ENCODE data around the gene MRGPRG.

The MRGPRG gene

GRCh38 chr11:3206922-3207204 is 11.8 kb downstream of the MRGPRG start:
- DNase-seq, result no peak

- no peak for DNase-seq
Observed at GRCh38 chr11:3206156-3206921, 12.3 kb downstream of the MRGPRG start.

- no peak for DNase-seq
Observed at GRCh38 chr11:3205261-3206155, 13.1 kb downstream of the MRGPRG start.

- no peak for DNase-seq
Observed at GRCh38 chr11:3204141-3205015, 14.2 kb downstream of the MRGPRG start.

GRCh38 chr11:3203221-3204043 is 15.2 kb downstream of the MRGPRG start:
- DNase-seq, result no peak

- DNase-seq, result no peak
Observed at GRCh38 chr11:3202759-3203158, 15.9 kb downstream of the MRGPRG start.

- no peak for DNase-seq
Observed at GRCh38 chr11:3202305-3202704, 16.3 kb downstream of the MRGPRG start.

GRCh38 chr11:3201677-3202181 is 16.9 kb downstream of the MRGPRG start:
- no peak for DNase-seq

- no peak for DNase-seq
Observed at GRCh38 chr11:3201112-3201581, 17.5 kb downstream of the MRGPRG start.

- no peak for DNase-seq
Observed at GRCh38 chr11:3200388-3201111, 18.1 kb downstream of the MRGPRG start.

GRCh38 chr11:3199537-3200295 is 18.9 kb downstream of the MRGPRG start:
- DNase-seq, result no peak

- DNase-seq, result no peak
Observed at GRCh38 chr11:3198815-3199214, 19.8 kb downstream of the MRGPRG start.

GRCh38 chr11:3197878-3198528 is 20.6 kb downstream of the MRGPRG start:
- no peak for DNase-seq

- no peak for DNase-seq
Observed at GRCh38 chr11:3197044-3197695, 21.4 kb downstream of the MRGPRG start.

GRCh38 chr11:3196161-3197043 is 22.2 kb downstream of the MRGPRG start:
- no peak for DNase-seq

- no peak for DNase-seq
Observed at GRCh38 chr11:3195251-3196160, 23.1 kb downstream of the MRGPRG start.
